Dedifferentiated amniotic fluid mesenchymal stem cell (primary cell): ENCODE data around the gene CLPTM1L.
"Not testable (repeated sequence)": the region's sequence is repeated elsewhere in the genome, so short reads cannot be mapped to it uniquely, and the experiment has no call there.

Source experiments
- DNase-seq: peaks from one replicate; pipeline ENCODE4 v3.0.0-alpha.2; 2016; ENCODE audit errors: extremely low spot score

The CLPTM1L gene

DNA sequence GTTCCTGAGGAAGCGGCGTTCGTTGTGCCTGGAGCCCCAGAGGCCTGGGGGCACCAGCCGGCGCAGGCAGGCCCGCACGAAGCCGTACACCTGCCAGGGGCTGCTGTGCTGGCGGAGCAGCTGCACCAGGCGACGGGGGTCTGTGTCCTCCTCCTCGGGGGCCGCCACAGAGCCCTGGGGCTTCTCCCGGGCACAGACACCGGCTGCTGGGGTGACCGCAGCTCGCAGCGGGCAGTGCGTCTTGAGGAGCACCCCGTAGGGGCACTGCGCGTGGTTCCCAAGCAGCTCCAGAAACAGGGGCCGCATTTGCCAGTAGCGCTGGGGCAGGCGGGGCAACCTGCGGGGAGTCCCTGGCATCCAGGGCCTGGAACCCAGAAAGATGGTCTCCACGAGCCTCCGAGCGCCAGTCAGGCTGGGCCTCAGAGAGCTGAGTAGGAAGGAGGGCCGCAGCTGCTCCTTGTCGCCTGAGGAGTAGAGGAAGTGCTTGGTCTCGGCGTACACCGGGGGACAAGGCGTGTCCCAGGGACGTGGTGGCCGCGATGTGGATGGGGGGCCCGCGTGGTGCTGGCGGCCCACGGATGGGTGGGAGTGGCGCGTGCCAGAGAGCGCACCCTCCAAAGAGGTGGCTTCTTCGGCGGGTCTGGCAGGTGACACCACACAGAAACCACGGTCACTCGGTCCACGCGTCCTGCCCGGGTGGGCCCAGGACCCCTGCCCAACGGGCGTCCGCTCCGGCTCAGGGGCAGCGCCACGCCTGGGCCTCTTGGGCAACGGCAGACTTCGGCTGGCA is 51.3 kb downstream of the CLPTM1L start:
- no peak for DNase-seq

DNA sequence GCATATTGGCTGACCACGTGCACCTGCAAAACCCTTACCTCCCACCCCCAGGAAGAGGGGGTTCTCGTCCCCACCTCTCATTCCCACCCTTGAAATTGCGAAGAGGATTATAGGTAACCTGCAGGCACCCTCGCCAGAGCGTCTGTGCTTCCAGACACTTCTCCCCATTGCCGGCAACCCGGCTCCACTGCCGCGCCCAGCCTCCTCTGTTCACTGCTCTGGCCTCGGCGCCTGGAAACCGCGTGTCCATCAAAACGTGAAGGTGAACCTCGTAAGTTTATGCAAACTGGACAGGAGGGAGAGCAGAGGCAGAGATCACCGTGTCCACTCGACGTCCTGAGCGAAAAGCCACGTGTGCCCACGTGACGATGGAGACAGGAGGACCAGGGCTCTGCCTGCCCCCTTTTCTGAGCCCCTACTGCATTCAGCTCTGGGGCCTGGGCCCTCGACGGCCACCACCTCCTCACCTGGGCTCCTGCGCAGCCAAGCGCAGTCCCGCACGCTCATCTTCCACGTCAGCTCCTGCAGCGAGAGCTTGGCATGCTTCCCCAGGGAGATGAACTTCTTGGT is 52.0 kb downstream of the CLPTM1L start:
- no peak for DNase-seq

DNA sequence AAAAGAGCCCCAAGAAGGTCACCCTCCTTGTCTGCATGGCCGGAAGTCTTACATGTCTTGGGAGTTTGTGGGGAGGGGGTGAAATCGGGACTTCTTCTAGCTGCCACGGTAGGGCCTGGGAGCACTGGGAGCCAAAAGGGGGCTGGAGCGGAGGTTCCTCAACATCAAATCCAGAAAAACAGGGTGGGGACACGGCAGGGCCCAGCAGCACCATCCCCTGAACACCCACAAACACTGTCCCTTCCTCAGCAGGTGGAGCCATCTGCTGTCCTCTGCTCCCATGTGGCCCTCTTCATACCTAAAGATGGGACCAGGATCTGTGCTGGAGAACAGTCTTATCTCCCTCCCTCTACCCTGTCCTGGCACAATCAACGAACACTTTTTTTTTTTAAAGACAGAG is 52.8 kb downstream of the CLPTM1L start:
- no peak for DNase-seq

DNA sequence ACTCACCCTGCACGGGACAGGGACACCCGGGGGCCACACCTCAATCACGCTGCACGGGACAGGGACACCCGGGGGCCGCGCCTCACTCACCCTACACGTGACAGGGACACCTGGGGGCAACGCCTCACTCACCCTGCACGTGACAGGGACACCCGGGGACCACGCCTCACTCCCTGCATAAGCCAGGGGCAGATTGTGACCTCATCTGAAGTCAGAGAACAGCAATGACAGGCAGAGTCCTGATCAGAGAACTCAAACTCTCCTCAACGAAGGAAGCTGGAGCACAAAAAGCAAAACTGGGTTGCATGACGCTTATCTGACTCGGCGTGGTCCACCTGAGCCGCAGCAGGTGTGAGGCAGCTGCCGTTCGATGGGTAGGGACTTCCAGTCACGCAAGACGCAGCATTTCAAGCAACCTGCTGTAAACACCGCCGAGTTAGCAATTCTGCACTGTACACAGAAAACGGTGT is 53.3 kb downstream of the CLPTM1L start:
- no peak for DNase-seq

DNA sequence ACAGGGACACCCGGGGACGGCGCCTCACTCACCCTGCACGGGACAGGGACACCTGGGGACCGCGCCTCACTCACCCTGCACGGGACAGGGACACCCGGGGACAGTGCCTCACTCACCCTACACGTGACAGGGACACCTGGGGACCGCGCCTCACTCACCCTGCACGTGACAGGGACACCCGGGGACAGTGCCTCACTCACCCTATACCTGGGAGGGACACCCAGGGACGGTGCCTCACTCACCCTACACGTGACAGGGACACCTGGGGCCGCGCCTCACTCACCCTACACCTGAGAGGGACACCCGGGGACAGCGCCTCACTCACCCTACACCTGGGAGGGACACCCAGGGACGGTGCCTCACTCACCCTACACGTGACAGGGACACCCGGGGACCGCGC is 53.9 kb downstream of the CLPTM1L start:
- not testable (repeated sequence) for DNase-seq

DNA sequence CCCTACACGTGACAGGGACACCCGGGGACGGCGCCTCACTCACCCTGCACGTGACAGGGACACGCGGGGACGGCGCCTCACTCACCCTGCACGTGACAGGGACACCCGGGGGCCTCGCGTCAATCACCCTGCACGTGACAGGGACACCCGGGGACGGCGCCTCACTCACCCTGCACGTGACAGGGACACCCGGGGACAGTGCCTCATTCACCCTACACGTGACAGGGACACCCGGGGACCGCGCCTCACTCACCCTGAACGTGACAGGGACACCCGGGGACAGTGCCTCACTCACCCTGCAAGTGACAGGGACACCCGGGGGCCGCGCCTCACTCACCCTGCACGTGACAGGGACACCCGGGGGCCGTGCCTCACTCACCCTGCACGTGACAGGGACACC is 55.3 kb downstream of the CLPTM1L start:
- not testable (repeated sequence) for DNase-seq

DNA sequence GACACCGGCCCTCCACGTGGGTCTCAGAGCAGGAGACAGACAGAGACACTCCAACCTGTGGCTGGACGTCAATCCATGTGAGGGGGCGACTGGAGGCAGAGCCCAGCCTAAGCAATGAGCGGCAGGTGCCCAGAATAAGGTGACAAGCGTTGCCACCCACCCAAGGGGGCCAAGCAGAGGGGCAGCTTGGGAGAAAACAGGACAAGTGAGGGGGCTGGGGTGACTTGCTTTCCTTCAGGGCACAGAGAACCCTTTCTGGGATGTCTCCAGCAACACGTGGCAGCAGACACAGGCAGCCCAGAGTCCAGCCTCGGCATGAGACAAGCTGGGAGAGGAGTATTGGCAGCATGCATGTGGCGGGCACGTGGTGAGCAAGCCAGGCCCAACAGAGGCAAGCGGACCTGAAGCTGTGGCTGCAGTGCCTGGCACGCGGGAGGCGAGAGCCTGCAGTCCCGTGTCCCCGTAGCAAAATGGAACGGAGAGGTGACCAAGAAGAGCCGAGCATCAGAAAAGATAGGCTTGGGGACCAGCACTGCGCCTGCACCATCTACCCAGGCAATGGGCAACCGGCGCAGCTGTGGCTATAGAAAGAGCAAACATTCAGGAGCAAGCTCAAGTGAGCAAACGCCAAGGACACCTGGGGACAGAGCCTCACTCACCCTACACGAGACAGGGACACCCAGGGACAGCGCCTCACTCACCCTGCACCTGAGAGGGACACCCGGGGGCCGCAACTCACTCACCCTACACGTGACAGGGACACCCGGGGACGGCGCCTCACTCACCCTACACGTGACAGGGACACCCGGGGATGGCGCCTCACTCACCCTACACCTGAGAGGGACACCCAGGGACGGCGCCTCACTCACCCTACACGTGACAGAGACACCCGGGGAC is 56.2 kb downstream of the CLPTM1L start:
- DNase-seq, result no peak

DNA sequence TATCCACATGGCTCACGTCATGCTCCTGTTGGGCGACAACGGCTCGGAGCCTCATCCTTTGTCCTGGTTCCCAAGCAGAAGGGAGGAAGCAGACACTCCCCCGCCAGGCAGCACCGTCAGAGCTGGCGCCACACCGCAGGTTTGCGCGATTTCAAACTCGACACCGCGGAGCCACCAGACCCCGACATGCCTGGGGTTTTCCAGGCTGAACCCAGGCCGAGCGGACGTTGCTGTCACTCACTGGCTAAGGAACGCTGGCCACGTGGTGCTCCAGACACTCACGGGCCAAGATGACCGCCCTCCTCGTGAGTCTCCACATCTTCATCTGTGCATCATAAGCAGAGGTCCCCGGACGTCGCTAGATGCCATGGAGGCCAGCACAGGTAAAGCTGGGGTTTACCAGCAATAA is 59.0 kb downstream of the CLPTM1L start:
- no peak for DNase-seq

DNA sequence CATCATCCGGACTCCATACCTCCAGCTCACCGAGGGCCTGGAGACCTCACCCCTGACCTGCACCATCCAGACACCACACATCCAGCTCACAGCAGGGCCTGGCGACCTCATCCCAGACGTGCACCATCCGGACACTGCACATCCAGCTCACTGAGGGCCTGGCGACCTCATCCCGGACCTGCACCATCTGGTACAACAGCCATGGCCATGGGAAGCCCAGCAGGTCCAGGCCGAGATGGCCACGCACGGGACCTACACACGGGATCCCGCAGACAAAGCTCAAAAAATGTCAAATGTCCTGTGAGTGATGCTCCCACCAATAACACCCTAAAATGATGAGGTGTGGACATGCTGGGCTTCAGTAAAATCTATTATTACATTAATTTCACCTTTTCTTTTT is 59.8 kb downstream of the CLPTM1L start:
- no peak for DNase-seq

DNA sequence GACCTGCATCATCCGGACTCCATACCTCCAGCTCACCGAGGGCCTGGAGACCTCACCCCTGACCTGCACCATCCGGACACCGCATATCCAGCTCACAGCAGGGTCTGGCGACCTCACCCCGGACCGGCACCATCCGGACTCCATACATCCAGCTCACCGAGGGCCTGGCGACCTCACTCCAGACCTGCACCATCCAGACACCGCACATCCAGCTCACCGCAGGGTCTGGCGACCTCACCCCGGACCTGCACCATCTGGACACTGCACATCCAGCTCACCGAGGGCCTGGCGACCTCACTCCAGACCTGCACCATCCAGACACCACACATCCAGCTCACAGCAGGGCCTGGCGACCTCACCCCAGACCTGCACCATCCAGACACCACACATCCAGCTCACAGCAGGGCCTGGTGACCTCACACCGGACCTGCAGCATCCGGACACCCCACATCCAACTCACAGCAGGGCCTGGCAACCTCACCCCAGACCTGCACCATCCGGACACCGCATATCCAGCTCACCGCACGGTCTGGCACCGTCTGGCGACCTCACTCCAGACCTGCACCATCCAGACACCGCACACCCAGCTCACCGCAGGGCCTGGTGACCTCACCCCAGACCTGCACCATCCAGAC is 60.4 kb downstream of the CLPTM1L start:
- not testable (repeated sequence) for DNase-seq

DNA sequence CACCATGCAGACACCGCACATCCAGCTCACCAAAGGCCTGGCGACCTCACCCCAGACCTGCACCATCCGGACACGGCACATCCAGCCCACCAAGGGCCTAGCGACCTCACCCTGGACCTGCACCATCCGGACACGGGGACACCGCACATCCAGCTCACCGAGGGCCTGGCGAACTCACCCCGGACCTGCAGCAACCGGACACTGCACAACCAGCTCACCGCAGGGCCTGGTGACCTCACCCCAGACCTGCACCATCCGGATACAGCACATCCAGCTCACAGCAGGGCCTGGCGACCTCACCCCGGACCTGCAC is 61.2 kb downstream of the CLPTM1L start:
- DNase-seq, result not testable (repeated sequence)

DNA sequence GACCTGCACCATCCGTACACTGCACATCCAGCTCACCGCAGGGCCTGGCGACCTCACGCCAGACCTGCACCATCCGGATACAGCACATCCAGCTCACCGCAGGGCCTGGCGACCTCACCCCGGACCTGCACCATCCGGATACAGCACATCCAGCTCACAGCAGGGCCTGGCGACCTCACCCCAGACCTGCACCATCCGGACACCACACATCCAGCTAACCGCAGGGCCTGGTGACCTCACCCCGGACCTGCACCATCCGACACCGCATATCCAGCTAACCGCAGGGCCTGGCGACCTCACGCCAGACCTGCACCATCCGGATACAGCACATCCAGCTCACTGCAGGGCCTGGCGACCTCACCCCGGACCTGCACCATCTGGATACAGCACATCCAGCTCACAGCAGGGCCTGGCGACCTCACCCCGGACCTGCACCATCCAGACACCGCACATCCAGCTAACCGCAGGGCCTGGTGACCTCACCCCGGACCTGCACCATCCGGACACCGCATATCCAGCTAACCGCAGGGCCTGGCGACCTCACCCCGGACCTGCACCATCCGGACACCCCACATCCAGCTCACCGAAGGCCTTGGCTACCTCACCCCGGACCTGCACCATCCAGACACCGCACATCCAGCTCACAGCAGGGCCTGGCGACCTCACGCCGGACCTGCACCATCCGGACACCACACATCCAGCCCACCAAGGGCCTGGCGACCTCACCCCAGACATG is 61.7 kb downstream of the CLPTM1L start:
- not testable (repeated sequence) for DNase-seq

DNA sequence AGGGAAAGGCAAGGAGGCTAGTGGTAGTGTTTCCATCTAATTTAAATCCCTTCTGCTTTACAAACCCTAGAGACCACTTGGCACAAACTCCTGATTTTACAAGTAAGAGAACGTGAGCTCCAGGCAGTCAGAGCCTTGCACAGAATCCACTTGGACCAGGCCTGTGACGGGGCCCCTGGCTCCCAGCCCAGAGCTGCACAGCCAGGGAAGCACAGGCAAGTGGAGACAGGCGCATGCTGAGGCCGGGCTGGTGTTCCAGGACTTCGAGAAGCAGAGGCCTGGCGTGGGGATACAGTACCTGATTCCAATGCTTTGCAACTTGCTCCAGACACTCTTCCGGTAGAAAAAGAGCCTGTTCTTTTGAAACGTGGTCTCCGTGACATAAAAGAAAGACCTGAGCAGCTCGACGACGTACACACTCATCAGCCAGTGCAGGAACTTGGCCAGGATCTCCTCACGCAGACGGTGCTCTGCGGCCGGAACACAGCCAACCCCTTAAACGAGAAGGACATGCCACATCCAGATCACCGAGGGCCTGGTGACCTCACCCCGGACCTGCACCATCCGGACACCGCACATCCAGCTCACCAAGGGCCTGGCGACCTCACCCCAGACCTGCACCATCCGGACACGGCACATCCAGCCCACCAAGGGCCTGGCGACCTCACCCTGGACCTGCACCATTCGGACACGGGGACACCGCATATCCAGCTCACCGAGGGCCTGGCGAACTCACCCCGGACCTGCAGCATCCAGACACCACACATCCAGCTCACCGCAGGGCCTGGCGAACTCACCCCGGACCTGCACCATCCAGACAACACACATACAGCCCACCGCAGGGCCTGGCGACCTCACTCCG is 62.5 kb downstream of the CLPTM1L start:
- no peak for DNase-seq

DNA sequence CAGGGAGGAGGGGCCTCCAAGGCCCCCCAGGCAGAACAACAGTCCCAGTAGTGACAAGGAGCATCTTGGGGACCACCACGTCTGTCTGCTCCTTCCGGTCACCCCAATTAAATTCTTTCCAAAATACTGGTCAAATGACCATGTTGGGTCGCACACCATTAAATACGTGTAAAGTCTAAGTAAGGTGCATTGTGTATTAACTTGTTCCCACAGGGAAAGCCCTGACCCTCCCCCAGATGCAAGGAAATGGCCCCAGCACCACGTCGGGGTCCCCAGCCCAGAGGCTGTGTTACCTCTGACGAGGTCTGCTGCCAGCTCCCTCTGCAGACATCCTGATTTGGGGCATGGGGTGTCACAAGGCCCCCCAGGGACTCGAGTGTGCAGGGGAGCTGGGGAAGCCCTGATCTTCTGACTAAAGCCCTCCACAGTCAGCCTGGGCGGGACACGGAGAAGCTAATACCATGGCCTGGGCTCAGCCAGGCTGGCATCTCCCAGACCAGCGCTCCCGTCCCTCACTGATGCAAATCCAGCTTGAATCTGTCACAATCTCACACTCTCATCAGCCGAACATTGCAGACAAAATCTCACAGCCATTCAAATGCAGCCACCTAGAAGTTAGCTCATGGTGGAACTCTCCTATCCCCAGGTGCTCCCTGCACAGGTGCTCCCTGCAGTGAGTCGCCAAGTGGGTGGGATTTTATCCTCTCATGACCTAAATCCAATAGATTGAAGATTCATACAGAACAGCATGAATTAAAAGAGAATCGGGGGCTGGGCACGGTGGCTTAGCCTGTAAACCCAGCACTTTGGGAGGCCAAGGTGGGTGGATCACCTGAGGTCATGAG is 63.6 kb downstream of the CLPTM1L start:
- no peak for DNase-seq

DNA sequence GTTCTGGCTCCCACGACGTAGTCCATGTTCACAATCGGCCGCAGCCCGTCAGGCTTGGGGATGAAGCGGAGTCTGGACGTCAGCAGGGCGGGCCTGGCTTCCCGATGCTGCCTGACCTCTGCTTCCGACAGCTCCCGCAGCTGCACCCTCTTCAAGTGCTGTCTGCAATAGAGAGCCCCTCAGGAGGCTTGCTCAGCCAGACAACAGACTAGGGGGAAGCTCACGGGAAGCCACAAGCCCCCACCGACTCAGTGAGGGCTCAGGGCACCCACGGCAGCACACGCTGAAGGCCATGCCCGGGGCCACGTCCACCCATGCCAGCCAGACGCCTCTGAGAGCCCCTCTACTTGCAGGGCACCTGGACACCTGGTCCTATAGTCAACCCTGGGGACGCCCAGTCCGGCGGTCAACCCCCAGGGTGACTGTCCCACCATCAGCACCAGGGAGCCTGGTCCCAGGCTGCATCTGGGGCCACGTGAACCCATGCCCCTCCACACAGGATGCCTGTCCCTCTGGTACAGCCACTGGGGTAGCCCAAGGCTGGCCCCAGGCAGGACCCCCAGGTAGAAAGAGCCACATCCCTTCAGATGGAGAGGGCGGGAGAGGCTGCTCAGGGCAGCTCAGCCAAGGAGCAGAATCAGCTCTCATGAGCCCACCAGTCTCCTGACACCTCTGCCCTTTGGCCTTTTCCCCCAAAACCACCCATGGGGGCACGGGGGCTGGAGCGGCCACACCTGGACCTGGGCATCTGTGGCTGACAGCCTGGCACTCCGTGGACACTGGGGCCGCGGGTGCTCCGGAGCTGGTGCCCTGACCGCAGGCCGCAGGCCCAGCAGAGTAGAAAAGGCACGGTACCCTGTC is 64.5 kb downstream of the CLPTM1L start:
- no peak for DNase-seq

DNA sequence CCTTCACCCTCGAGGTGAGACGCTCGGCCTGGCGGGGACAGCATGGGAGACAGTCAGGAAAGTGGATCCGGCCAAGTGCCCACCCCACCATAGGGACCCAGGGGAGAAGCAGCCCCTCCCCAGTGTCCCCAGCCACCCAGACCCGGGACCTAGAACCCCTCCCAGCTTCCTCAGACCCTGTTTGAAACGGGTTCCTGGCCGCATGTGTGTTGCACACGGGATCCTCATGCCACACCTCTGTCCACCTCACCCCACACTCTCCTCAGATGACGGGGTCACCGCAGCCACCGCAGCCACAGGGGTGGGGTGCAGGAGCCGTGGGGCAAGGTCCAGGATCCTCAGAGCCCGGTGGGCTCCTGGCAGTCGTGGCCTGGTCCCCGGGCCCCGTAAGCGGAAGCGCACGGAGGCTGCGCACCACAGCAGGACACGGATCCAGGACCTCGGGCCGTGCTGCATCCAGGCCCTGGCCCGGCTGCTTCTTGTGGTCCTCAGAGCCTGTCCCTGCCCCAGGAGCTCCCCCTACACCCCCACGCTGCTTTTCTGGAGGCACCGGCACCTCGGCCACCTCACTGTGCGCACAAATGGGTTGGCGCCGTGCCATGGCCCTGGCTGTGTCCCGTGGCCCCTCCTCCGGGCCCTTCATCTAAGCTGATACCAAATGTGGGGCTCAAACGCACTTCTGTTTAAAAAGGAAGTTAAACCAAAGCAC is 65.3 kb downstream of the CLPTM1L start:
- no peak for DNase-seq

DNA sequence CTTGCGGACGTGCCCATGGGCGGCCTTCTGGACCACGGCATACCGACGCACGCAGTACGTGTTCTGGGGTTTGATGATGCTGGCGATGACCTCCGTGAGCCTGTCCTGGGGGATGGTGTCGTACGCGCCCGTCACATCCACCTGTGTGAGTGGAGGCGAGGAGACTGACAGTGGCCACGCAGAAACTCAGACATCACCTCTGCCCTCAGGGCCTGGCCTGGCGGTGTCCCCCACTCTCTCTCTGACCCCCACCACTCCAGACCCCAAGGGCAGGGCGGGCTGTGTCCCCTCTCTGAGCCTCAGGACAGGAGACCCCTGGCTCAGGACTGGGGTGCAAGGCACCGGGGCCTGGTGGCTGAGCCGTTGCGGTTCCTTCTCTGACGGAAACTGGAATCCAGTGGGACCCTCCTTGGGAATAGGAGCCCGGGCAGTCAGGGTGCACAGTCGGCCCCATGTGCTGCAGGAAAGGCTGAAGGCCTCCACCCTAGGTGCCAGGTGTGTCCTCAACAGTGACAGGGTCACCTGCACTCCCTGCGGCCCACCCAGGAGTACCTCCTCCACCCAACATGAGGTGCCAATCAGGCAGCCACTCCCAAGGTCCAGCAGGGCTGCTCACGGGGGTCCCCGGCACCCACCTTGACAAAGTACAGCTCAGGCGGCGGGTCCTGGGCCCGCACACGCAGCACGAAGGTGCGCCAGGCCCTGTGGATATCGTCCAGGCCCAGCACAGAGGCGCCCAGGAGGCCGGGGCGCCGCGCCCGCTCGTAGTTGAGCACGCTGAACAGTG is 66.0 kb downstream of the CLPTM1L start:
- no peak for DNase-seq
